ENCODE measurements around the gene SLC36A3. TPM values are rescaled to one million over a fixed set of nuclear protein-coding genes. Genes with fewer than 3 reads are reported as not detected.

The SLC36A3 gene
- polyA plus RNA-seq, 1 donor = not detected

GRCh38 chr5:151253605-151253950 lies 50.0 kb downstream of the SLC36A3 start:
- Histone ChIP-seq H3K9me3 (ENCODE audit: control insufficient read depth, low read depth, low read length) (no peaks in the 10 kb centered on the region), H3K27me3 (ENCODE audit: control insufficient read depth, insufficient read depth, low read length) (no peaks in the 10 kb centered on the region), H3K36me3 (ENCODE audit: control insufficient read depth, insufficient read depth, low read length) (no peaks in the 10 kb centered on the region), H3K4me1 (ENCODE audit: control insufficient read depth, insufficient read depth, low read length) (peaks cover 21% of the 10 kb centered on the region), H3K4me3 (ENCODE audit: low read length) (peak overlapping the region; percentile 65), H3K27ac (ENCODE audit: low read length) (peak overlapping the region; percentile 87)
- peak in 1 of 2 donors; percentile 34 for DNase-seq
- 0% methylated on average over 1 of the region's 5 CpGs for WGBS (ENCODE audit: insufficient coverage, low lambda C conversion rate)

- 10% methylated on average over 2 of the region's 52 CpGs for WGBS (ENCODE audit: insufficient coverage, low lambda C conversion rate)
- no peaks in the 10 kb centered on the region for H3K9me3 ChIP-seq (ENCODE audit: control insufficient read depth, low read depth, low read length)
- H3K27me3 ChIP-seq (ENCODE audit: control insufficient read depth, insufficient read depth, low read length) = no peaks in the 10 kb centered on the region
- H3K4me3 ChIP-seq (ENCODE audit: low read length) = peak within 1 kb of the TSS; percentile 65
- H3K27ac ChIP-seq (ENCODE audit: low read length) = peak within 1 kb of the TSS; percentile 87
- H3K36me3 ChIP-seq (ENCODE audit: control insufficient read depth, insufficient read depth, low read length) = no peaks in the 10 kb centered on the region
- DNase-seq = peak; percentile 99 to 100
- peaks cover 27% of the 10 kb centered on the region for H3K4me1 ChIP-seq (ENCODE audit: control insufficient read depth, insufficient read depth, low read length)
Observed at GRCh38 chr5:151252762-151253604, 50.6 kb downstream of the SLC36A3 start, which contains the start of gene GM2A. TSS of gene GM2A (plus strand) at chr5:151253185. CDS start at chr5:151253217, 32 bp downstream.

- WGBS (ENCODE audit: insufficient coverage, low lambda C conversion rate) = 100% methylated on average over 1 of the region's 4 CpGs
- Histone ChIP-seq H3K27ac (ENCODE audit: low read length) (no peak overlapping the region), H3K4me3 (ENCODE audit: low read length) (no peak overlapping the region), H3K4me1 (ENCODE audit: control insufficient read depth, insufficient read depth, low read length) (peaks cover 27% of the 10 kb centered on the region), H3K9me3 (ENCODE audit: control insufficient read depth, low read depth, low read length) (no peaks in the 10 kb centered on the region), H3K27me3 (ENCODE audit: control insufficient read depth, insufficient read depth, low read length) (no peaks in the 10 kb centered on the region), H3K36me3 (ENCODE audit: control insufficient read depth, insufficient read depth, low read length) (no peaks in the 10 kb centered on the region)
- DNase-seq = no peak
Observed at GRCh38 chr5:151251621-151252020, 51.9 kb downstream of the SLC36A3 start.

- Histone ChIP-seq H3K9me3 (ENCODE audit: control insufficient read depth, low read depth, low read length) (no peaks in the 10 kb centered on the region), H3K27ac (ENCODE audit: low read length) (no peak overlapping the region), H3K36me3 (ENCODE audit: control insufficient read depth, insufficient read depth, low read length) (no peaks in the 10 kb centered on the region), H3K4me1 (ENCODE audit: control insufficient read depth, insufficient read depth, low read length) (peaks cover 31% of the 10 kb centered on the region), H3K27me3 (ENCODE audit: control insufficient read depth, insufficient read depth, low read length) (no peaks in the 10 kb centered on the region), H3K4me3 (ENCODE audit: low read length) (no peak overlapping the region)
- peak in 1 of 2 donors; percentile 42 for DNase-seq
- 80% methylated on average over 1 of the region's 5 CpGs for WGBS (ENCODE audit: insufficient coverage, low lambda C conversion rate)
Observed at GRCh38 chr5:151251001-151251551, 52.5 kb downstream of the SLC36A3 start.

- Histone ChIP-seq H3K27me3 (ENCODE audit: control insufficient read depth, insufficient read depth, low read length) (no peaks in the 10 kb centered on the region), H3K36me3 (ENCODE audit: control insufficient read depth, insufficient read depth, low read length) (no peaks in the 10 kb centered on the region), H3K9me3 (ENCODE audit: control insufficient read depth, low read depth, low read length) (no peaks in the 10 kb centered on the region), H3K27ac (ENCODE audit: low read length) (no peak overlapping the region), H3K4me3 (ENCODE audit: low read length) (no peak overlapping the region), H3K4me1 (ENCODE audit: control insufficient read depth, insufficient read depth, low read length) (peaks cover 32% of the 10 kb centered on the region)
- DNase-seq = no peak
- 89% methylated on average over 8 of the region's 10 CpGs for WGBS (ENCODE audit: insufficient coverage, low lambda C conversion rate)
Observed at GRCh38 chr5:151250346-151251000, 53.1 kb downstream of the SLC36A3 start.

- H3K36me3 ChIP-seq (ENCODE audit: control insufficient read depth, insufficient read depth, low read length) = no peaks in the 10 kb centered on the region
- H3K27me3 ChIP-seq (ENCODE audit: control insufficient read depth, insufficient read depth, low read length) = no peaks in the 10 kb centered on the region
- DNase-seq = no peak
- H3K4me1 ChIP-seq (ENCODE audit: control insufficient read depth, insufficient read depth, low read length) = peaks cover 35% of the 10 kb centered on the region
- no CpG with 5 or more reads among the region's 5 CpGs for WGBS (ENCODE audit: insufficient coverage, low lambda C conversion rate)
- H3K4me3 ChIP-seq (ENCODE audit: low read length) = no peak overlapping the region
- H3K9me3 ChIP-seq (ENCODE audit: control insufficient read depth, low read depth, low read length) = no peaks in the 10 kb centered on the region
- H3K27ac ChIP-seq (ENCODE audit: low read length) = no peak overlapping the region
Observed at GRCh38 chr5:151249281-151249680, 54.3 kb downstream of the SLC36A3 start.

- Histone ChIP-seq H3K9me3 (ENCODE audit: control insufficient read depth, low read depth, low read length) (no peaks in the 10 kb centered on the region), H3K4me1 (ENCODE audit: control insufficient read depth, insufficient read depth, low read length) (peaks cover 32% of the 10 kb centered on the region), H3K4me3 (ENCODE audit: low read length) (no peak overlapping the region), H3K36me3 (ENCODE audit: control insufficient read depth, insufficient read depth, low read length) (no peaks in the 10 kb centered on the region), H3K27me3 (ENCODE audit: control insufficient read depth, insufficient read depth, low read length) (no peaks in the 10 kb centered on the region), H3K27ac (ENCODE audit: low read length) (peak overlapping the region; percentile 25)
- no CpG with 5 or more reads among the region's 2 CpGs for WGBS (ENCODE audit: insufficient coverage, low lambda C conversion rate)
- peak in 1 of 2 donors; percentile 44 for DNase-seq
Observed at GRCh38 chr5:151248651-151249050, 54.9 kb downstream of the SLC36A3 start.

GRCh38 chr5:151245680-151246219 lies 57.8 kb downstream of the SLC36A3 start:
- 33% methylated on average over 1 of the region's 4 CpGs for WGBS (ENCODE audit: insufficient coverage, low lambda C conversion rate)
- H3K4me3 ChIP-seq (ENCODE audit: low read length) = no peak overlapping the region

GRCh38 chr5:151244206-151244605 lies 59.4 kb downstream of the SLC36A3 start:
- peaks cover 20% of the 10 kb centered on the region for H3K4me1 ChIP-seq (ENCODE audit: control insufficient read depth, insufficient read depth, low read length)
- no peak overlapping the region for H3K4me3 ChIP-seq (ENCODE audit: low read length)
- no peaks in the 10 kb centered on the region for H3K9me3 ChIP-seq (ENCODE audit: control insufficient read depth, low read depth, low read length)
- H3K27me3 ChIP-seq (ENCODE audit: control insufficient read depth, insufficient read depth, low read length) = no peaks in the 10 kb centered on the region
- no peak overlapping the region for H3K27ac ChIP-seq (ENCODE audit: low read length)
- no peak for DNase-seq
- no CpG with 5 or more reads among the region's 3 CpGs for WGBS (ENCODE audit: insufficient coverage, low lambda C conversion rate)
- no peaks in the 10 kb centered on the region for H3K36me3 ChIP-seq (ENCODE audit: control insufficient read depth, insufficient read depth, low read length)

More at GRCh38 chr5:151245680-151246219, 57.8 kb downstream of the SLC36A3 start:
- peak; percentile 88 to 90 for DNase-seq
- Histone ChIP-seq H3K4me1 (ENCODE audit: control insufficient read depth, insufficient read depth, low read length) (peaks cover 20% of the 10 kb centered on the region), H3K36me3 (ENCODE audit: control insufficient read depth, insufficient read depth, low read length) (no peaks in the 10 kb centered on the region), H3K9me3 (ENCODE audit: control insufficient read depth, low read depth, low read length) (no peaks in the 10 kb centered on the region), H3K27me3 (ENCODE audit: control insufficient read depth, insufficient read depth, low read length) (no peaks in the 10 kb centered on the region), H3K27ac (ENCODE audit: low read length) (peak overlapping the region; percentile 65)

- no peak for DNase-seq
- H3K4me3 ChIP-seq (ENCODE audit: low read length) = no peak overlapping the region
- no CpG with 5 or more reads among the region's 4 CpGs for WGBS (ENCODE audit: insufficient coverage, low lambda C conversion rate)
- H3K27me3 ChIP-seq (ENCODE audit: control insufficient read depth, insufficient read depth, low read length) = peaks cover under 1% of the 10 kb centered on the region
- H3K9me3 ChIP-seq (ENCODE audit: control insufficient read depth, low read depth, low read length) = no peaks in the 10 kb centered on the region
- no peak overlapping the region for H3K27ac ChIP-seq (ENCODE audit: low read length)
- no peaks in the 10 kb centered on the region for H3K36me3 ChIP-seq (ENCODE audit: control insufficient read depth, insufficient read depth, low read length)
- peaks cover 15% of the 10 kb centered on the region for H3K4me1 ChIP-seq (ENCODE audit: control insufficient read depth, insufficient read depth, low read length)
Observed at GRCh38 chr5:151243564-151243963, 60.0 kb downstream of the SLC36A3 start.
